GM10266 (cell line): ENCODE data around the gene RAPGEF2.

Experiments used
- DNase-seq: peaks from one replicate; pipeline ENCODE4 v3.0.0; 2012; ENCODE audit errors: extremely low spot score
- CTCF ChIP-seq: IDR thresholded peaks from 2 replicates; pipeline ENCODE4 v1.5.1; 2012; ENCODE audit warnings: mild to moderate bottlenecking, low read depth; ENCODE audit not compliant: control insufficient read depth, insufficient read depth; ENCODE audit errors: missing control alignments

The RAPGEF2 gene

DNA sequence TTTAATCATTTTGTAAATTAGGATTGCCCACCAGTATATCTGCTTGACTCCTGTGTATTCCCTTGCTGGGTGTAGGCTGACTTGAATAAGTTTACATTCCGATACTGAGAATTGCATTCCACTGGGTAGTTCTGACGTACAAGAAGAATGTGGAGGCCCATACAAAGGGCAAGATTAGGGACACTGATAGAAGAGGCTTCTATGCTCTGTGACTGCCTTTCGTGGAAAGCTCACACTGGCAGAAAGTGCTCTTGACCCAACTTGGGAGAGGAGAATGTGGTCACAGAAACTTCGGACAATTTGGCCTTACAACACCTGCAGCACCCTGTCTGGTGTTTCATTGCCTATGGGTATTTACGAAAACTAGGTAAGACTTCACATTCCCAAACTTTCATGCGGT, 126.3 kb downstream of the RAPGEF2 start:
- TF ChIP-seq CTCF = no peak
- DNase-seq = no peak

DNA sequence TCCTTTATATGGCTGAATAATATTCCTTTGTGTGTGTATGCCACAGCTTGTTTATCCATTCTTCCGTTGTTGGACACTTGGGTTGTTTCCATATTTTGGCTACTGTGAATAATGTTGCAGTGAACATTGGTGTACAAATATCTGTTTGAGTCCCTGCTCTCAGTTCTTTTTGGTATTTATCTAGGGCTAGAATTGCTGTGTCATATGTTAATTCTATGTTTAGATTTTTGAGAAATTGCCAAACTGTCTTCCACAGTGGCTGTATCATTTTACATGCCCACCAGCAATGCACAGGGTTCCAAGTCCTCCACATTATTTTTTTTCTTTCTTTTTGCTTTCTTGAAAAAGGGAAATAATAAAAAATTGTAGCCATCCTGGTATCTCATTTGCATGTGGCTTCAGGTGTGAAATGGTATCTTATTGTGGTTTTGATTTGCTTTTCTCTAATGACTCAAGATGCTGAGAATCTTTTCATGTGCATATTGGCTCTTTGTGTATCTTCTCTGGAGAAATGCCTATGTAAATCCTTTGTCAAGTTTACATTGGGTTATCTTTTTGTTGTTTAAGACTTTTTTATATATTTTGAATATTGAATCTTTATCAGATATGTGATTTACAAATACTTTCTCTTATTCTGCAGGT, 129.7 kb downstream of the RAPGEF2 start:
- no peak for TF ChIP-seq CTCF
- DNase-seq = no peak

- TF ChIP-seq CTCF = no peak
Observed at GRCh38 chr4:159235779-159236368, 133.0 kb downstream of the RAPGEF2 start.

DNA sequence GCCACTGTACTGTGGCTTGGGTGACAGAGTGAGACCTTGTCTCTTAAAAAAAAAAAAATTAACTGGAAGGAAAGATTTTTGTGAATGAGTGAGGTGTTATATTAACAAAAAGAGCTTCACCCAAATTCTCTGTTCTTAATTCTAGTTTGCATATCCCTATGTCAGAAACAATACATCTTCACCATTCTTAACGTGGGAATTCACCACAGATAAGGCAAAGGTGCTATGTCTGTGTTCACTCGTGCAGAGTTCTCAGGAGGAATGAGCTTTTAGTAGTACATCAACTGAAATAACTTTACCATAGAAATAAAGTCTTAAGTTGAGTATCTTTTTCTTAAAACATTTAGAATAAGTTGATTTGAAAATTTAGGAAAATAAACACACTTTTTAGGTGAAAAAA, 135.1 kb downstream of the RAPGEF2 start:
- TF ChIP-seq CTCF = no peak

More at GRCh38 chr4:159235779-159236368, 133.0 kb downstream of the RAPGEF2 start:
- DNase-seq = no peak

GRCh38 chr4:159238631-159239030, 135.8 kb downstream of the RAPGEF2 start:
- no peak for DNase-seq
- TF ChIP-seq CTCF = no peak

More for the DNA sequence above, 135.1 kb downstream of the RAPGEF2 start:
- DNase-seq = no peak

- no peak for TF ChIP-seq CTCF
- DNase-seq = no peak
Observed at GRCh38 chr4:159239629-159240028, 136.8 kb downstream of the RAPGEF2 start.

DNA sequence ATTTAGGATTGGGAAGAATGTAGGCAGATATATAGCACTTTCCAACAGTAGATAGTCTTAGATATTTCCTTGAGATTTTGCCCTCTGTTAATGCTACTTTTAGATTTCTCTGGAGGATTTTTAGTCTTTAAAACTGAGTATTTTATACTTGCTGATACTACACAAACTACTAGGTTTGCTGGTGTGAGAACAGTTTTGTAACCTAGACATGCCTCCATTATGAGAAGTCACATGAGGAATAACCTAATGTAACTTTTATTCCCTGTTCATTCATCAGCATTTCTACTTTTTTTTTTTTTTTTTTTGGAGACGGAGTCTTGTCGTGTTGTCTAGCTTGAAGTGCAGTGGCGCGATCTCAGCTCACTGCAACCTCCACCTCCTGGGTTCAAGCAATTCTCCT, 137.2 kb downstream of the RAPGEF2 start:
- TF ChIP-seq CTCF = no peak
- DNase-seq = no peak
